ENCODE measurements around the gene ZFYVE26. TPM values are rescaled to one million over a fixed set of nuclear protein-coding genes. Genes with fewer than 3 reads are reported as not detected.

ZFYVE26 gene
- total RNA-seq, 1 donor from 2014 or later: 40.7 TPM

GRCh38 chr14:67733616-67734015 lies 82.8 kb downstream of the ZFYVE26 start:
- Mint-ChIP-seq H3K36me3 (ENCODE audit: low read depth) (no peaks in the 10 kb centered on the region), H3K27me3 (no peaks in the 10 kb centered on the region), H3K27ac (no peak overlapping the region), H3K4me3 (no peak overlapping the region), H3K9me3 (no peaks in the 10 kb centered on the region), H3K4me1 (no peaks in the 10 kb centered on the region)
- no peak for TF ChIP-seq CTCF (IDR thresholded peaks at IDR 0.05)
- ChIA-PET POLR2A (no interaction called here), CTCF (no interaction called here)
- DNase-seq (no peak), ATAC-seq (ENCODE audit: low read depth) (no peak)
- intact Hi-C loops (cut with micrococcal nuclease): no loop called here

- no peak for TF ChIP-seq CTCF (IDR thresholded peaks at IDR 0.05)
- ATAC-seq (ENCODE audit: low read depth) (no peak), DNase-seq (no peak)
- no peak overlapping the region for H3K27ac Mint-ChIP-seq
- intact Hi-C loops (cut with micrococcal nuclease): no loop called here
- H3K4me1 Mint-ChIP-seq: no peaks in the 10 kb centered on the region
- no peak overlapping the region for H3K4me3 Mint-ChIP-seq
- H3K27me3 Mint-ChIP-seq: peaks cover 7% of the 10 kb centered on the region
- CTCF ChIA-PET: no interaction called here
- POLR2A ChIA-PET: no interaction called here
- no peaks in the 10 kb centered on the region for H3K36me3 Mint-ChIP-seq (ENCODE audit: low read depth)
- no peaks in the 10 kb centered on the region for H3K9me3 Mint-ChIP-seq
Observed at GRCh38 chr14:67729072-67729885, 87.1 kb downstream of the ZFYVE26 start.

GRCh38 chr14:67728258-67728657 lies 88.1 kb downstream of the ZFYVE26 start:
- Mint-ChIP-seq H3K4me1 (no peaks in the 10 kb centered on the region), H3K9me3 (no peaks in the 10 kb centered on the region), H3K27me3 (peaks cover 14% of the 10 kb centered on the region), H3K27ac (no peak overlapping the region), H3K36me3 (ENCODE audit: low read depth) (no peaks in the 10 kb centered on the region), H3K4me3 (no peak overlapping the region)
- no peak for TF ChIP-seq CTCF (IDR thresholded peaks at IDR 0.05)
- intact Hi-C loops (cut with micrococcal nuclease): no loop called here
- POLR2A ChIA-PET: no interaction called here
- CTCF ChIA-PET: no interaction called here
- DNase-seq (no peak), ATAC-seq (ENCODE audit: low read depth) (no peak)

GRCh38 chr14:67727361-67727760 lies 89.0 kb downstream of the ZFYVE26 start:
- no peak for ATAC-seq (ENCODE audit: low read depth)
- peaks cover 5% of the 10 kb centered on the region for H3K4me1 Mint-ChIP-seq
- H3K9me3 Mint-ChIP-seq: no peaks in the 10 kb centered on the region
- no peak for DNase-seq
- H3K27me3 Mint-ChIP-seq: peaks cover 21% of the 10 kb centered on the region
- CTCF ChIA-PET: no interaction called here
- TF ChIP-seq CTCF (IDR thresholded peaks at IDR 0.05): no peak
- H3K4me3 Mint-ChIP-seq: no peak overlapping the region
- intact Hi-C loops (cut with micrococcal nuclease): no loop called here
- POLR2A ChIA-PET: no interaction called here
- H3K36me3 Mint-ChIP-seq (ENCODE audit: low read depth): no peaks in the 10 kb centered on the region
- no peak overlapping the region for H3K27ac Mint-ChIP-seq

- ChIA-PET POLR2A (no interaction called here), CTCF (no interaction called here)
- DNase-seq: no peak
- Mint-ChIP-seq H3K27ac (no peak overlapping the region), H3K27me3 (peaks cover 31% of the 10 kb centered on the region), H3K36me3 (ENCODE audit: low read depth) (no peaks in the 10 kb centered on the region), H3K9me3 (no peaks in the 10 kb centered on the region), H3K4me1 (peaks cover 5% of the 10 kb centered on the region), H3K4me3 (no peak overlapping the region)
- TF ChIP-seq CTCF (IDR thresholded peaks at IDR 0.05): no peak
- intact Hi-C loops (cut with micrococcal nuclease): no loop called here
- ATAC-seq (ENCODE audit: low read depth): no peak
Observed at GRCh38 chr14:67725171-67725570, 91.2 kb downstream of the ZFYVE26 start.
